GM12874 (cell line): ENCODE results near the gene HTT.

Source experiments
- TF ChIP-seq, protein P1 (sequence below): IDR thresholded peaks from 2 replicates; pipeline ENCODE4 v1.5.1; 2011; ENCODE audit warnings: low read depth, mild to moderate bottlenecking, control low read depth, low read length, moderate library complexity; ENCODE audit not compliant: insufficient read depth

HTT gene

GRCh38 chr4:3041192-3042142 is 33.0 kb upstream of the HTT start:
- TF ChIP-seq, protein P1, sequence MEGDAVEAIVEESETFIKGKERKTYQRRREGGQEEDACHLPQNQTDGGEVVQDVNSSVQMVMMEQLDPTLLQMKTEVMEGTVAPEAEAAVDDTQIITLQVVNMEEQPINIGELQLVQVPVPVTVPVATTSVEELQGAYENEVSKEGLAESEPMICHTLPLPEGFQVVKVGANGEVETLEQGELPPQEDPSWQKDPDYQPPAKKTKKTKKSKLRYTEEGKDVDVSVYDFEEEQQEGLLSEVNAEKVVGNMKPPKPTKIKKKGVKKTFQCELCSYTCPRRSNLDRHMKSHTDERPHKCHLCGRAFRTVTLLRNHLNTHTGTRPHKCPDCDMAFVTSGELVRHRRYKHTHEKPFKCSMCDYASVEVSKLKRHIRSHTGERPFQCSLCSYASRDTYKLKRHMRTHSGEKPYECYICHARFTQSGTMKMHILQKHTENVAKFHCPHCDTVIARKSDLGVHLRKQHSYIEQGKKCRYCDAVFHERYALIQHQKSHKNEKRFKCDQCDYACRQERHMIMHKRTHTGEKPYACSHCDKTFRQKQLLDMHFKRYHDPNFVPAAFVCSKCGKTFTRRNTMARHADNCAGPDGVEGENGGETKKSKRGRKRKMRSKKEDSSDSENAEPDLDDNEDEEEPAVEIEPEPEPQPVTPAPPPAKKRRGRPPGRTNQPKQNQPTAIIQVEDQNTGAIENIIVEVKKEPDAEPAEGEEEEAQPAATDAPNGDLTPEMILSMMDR = no peak

DNA sequence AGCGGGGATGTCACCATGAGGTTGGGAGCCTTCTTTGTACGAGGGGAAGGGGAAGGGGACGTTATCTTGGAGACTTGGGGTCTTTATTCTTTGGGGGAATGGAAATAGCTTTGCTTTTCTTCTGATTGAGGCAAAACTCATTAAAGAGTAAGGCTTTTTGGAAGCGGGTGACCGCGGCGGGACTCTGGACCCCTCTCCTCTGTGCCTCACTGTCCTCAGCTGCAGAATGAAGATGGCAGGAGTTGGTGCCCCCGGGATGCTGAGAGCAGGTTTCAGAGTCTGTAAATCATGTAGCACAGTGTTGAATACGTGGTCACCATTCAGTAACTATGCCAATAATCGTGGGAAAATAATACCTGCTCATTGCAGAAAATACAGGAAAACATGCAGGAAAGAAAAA is 32.3 kb upstream of the HTT start:
- TF ChIP-seq, protein P1 = no peak

GRCh38 chr4:3043282-3044020 is 31.0 kb upstream of the HTT start:
- TF ChIP-seq, protein P1 = no peak

DNA sequence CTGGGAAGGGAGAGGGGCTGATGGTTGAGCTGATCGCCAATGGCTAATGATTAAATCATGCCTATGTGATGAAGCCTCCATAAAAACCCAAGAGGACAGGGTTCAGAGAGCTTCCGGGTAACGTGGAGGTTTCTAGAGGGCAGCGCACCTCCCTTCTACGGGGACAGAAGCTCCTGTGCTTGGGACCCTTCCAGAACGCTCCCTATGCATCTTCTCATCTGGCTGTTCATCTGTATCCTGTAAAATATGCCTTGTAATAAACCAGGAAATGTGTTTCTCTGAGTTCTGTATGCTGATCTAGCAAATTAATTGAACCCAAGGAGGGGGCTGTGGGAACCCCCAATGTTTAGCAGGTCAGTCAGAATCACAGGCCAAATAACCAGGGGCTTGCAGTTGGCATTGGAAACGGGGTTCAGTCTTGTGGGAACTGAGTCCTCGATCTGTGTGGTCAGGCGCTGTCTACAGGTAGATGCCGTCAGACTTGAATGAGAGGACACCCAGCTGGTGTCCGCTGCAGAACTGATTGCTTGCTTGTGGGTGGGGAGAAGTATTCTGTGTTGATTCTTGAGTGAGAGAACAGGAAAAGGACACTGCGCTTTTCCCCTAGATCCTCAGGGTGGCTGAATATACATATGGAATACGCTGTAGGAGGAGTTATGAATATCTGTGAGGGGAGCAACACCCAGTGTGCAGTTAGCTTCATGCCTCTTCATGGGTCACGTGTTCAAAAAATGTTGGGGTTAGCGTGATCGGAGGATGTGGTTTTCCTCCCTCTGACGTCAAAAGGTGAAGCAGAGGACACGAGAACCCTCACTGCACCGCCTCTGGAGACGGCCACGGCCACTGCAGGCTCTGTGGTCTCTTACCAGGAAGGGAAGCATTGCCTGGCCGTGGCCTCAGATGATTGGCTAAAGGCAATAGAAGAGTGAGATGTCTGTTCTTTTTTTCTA is 29.3 kb upstream of the HTT start:
- TF ChIP-seq, protein P1 = no peak

DNA sequence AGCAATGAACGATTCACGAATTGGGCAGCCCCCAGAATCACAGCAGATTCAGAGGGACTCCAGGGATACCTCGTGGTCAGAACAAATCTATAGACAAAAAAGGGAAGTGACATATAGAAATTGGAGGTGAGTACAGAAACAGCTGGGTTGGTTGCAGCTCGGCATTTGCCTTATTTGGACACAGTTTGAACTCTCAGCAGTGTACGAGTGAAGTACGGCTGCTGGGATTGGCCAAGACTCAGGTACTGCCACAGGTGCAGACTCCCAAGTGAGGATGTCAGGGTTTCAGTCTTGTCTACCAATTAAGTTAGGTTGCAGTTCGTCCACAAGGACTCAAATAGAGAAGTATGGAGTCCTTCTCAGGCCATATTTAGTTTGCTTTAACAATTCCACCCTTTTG is 28.3 kb upstream of the HTT start:
- TF ChIP-seq, protein P1 = no peak

DNA sequence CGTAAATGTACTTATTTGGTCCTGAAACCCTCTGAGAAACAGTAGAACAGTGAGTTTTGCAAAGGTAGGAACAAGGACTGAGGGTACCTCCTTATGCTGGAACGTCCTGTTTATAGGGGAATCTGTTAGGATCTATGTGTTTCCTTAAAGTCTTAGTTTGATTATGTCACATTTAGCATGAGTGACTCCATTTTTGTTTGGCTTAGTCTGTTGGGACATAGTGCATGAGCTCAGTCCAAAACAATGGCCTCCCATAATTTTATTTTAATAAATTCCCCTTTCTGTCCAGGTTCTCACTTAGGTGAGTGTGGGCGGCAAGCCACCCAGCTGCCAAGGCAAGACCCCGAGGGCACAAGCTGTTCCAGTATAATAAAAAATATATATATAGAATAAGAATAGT is 27.9 kb upstream of the HTT start:
- TF ChIP-seq, protein P1 = no peak
